HPDE6-E6E7 (cell line): ENCODE results near the gene GFY.

Experiments used
- DNase-seq: peaks from one replicate; pipeline ENCODE4 v3.0.0; 2011; ENCODE audit warnings: missing footprints; ENCODE audit errors: extremely low spot score

Gene GFY, protein sequence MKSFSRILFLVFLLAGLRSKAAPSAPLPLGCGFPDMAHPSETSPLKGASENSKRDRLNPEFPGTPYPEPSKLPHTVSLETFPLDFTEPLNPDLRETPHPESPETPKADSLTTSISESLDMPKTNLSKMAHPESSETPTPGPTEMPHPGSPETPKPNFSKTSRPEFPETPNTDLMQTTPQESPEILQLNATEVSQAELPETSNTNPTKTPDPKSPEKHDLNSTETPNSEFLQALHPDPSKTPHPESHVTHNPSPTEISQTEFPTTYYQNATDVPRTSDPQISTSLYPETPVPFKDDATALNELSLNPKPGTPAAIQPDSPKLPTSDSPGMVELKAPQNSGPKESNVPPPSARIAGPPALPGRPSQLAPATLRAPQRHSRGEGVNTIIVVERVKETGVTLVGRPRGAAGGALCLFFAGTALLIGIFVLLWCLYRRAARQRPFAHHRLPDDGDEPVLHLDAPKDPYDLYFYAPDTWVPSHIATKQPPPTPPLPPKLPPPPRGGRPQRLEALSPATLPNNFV

GRCh38 chr19:49425178-49425577 lies at the start of gene GFY:
GFY (plus strand) TSS chr19:49425388; CDS start chr19:49426431, 1,043 bp downstream.
- DNase-seq = no peak

GRCh38 chr19:49378512-49378911 lies 46.7 kb upstream of the GFY start:
- no peak for DNase-seq

- DNase-seq = no peak
Measured at GRCh38 chr19:49380391-49380790, 44.8 kb upstream of the GFY start.

DNA sequence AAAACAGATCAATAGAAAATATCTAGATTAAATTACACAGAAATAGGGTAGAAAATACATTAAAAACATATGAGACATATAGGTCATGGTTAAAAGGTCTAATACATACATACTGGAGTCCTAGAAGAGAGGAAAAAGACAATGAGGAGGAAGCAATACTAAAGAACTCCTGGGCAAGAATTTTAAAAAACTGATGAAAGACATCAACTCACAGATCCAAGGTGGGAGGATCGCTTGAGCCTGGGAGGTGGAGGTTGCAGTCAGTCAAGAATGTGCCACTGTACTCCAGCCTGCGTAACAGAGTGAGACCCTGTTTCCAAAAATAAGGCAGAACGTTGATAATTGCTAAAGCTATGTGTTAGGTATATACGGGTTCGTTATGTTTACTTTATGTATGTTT lies 42.5 kb upstream of the GFY start:
- DNase-seq = no peak

- DNase-seq = no peak
Measured at GRCh38 chr19:49383599-49383998, 41.6 kb upstream of the GFY start.

GRCh38 chr19:49387936-49388372 lies 37.2 kb upstream of the GFY start, which contains the start of gene KASH5:
KASH5 (plus strand) TSS chr19:49388249; CDS start chr19:49390884, 2,635 bp downstream.
- no peak for DNase-seq

DNA sequence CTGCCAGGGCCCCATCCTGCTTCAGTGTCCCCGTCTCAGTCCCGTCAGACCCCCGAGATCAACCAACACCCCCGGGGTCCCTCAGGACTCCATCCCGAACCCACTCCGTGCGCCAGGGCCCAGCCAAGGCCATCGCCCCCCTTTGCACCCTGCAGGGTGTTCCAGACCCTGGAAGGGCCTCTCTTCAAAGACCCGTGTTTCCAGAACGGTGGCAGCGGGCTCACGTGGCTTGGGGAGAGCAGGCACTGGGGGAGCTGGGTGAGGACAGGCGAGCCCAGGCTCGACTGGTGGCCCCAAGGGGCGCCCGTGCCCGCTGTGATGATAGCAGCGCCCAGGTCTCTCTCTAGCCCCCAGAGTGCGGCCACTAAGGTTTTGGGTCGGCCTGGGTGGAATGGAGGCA lies 35.8 kb upstream of the GFY start:
- DNase-seq = no peak

DNA sequence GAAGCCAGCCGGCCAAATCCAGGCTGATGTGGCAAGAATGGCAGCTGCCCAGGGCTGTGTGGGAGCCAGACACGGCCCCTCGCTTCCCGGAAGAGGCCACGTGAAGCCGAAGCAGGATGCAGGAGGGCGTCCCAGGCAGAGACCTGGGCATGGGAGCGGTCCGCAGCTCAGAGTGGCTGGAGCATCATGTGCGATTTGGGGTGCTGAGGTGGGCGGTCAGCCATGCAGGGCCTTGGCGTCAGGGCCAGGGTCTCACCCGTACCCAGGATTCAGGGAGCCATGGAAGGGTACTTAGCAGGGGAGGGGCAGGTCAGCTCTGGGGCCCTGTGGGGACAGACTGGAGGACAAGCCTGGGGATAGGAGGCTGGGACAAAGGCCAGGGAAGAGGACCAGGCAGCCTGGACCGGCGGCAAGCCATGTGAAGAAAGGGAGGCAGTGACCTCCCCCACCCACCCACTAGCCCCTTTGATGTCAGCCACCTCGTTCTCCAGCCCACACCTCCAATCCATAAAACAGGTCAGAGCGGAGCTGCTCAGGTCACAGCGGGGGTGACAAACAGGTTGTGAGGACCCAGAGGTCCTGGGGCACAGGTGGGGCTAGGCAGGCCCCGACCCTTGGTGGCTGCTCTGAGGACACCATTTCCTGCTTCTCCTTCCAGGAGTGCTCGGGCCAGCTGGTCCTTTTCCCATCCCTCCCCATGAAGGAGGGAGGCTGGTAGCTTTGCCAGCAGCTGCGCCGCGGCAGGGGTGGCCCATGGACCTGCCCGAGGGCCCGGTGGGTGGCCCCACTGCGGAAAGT lies 34.9 kb upstream of the GFY start:
- DNase-seq = no peak

- DNase-seq = no peak
Measured at GRCh38 chr19:49390929-49391359, 34.2 kb upstream of the GFY start.

DNA sequence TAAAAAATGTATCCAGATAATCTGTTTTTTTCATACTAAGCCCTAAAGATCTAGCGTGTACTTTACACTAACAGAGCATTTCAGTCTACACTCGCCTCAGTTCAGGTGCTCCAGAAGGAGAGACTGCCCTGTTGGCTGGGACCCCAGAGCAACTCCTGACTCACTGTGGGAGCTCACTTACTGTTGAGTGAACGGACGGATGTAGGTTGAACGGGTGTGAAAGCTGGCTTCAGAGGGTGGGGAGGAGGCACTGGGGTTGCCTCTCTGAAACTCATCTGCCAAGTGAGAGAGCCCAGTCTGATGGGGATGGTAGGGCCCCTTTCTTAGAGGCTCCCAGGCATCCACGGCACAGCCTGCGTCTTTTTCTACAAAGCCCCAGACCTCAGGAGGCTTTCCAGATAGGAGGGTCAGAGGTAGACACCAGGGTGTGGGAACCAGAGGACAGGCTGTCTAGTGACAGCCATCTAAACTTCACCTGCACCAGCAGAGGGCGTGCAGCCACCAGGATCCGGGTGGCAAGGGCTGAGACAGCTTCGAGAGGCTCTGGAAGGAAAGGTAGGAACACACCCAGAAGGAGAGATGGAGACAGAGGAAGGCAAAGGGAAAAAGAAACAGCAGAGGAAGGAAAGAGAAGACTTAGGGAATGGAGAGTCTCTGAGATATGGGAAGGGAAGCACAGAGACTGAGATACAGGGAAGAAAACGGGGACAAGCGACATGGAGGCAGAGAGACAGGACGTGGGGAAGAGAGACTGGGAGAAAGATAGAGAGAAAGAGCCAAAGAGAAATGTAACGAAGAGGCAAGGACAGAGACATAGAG lies 33.4 kb upstream of the GFY start:
- DNase-seq = peak; percentile 84

DNA sequence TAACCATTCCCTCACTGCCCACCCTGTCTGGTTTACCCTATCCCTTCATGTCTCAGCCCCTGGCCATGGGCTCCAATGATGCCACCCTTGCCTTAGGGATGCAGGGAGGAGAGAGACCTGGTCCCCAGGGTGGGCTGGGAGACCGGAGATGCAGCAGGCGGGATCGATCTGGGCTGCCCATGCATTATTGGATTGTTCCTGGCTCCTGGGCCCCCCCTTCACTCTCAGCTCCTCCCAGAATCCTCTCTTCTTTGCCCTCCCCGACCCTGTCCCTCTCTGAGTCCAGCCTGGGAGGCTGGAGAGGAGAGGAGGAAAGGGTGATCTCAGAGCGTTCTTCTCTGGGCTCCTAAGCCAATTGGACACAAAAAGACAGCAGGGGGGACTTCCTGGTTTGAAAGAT lies 31.3 kb upstream of the GFY start:
- DNase-seq = no peak

DNA sequence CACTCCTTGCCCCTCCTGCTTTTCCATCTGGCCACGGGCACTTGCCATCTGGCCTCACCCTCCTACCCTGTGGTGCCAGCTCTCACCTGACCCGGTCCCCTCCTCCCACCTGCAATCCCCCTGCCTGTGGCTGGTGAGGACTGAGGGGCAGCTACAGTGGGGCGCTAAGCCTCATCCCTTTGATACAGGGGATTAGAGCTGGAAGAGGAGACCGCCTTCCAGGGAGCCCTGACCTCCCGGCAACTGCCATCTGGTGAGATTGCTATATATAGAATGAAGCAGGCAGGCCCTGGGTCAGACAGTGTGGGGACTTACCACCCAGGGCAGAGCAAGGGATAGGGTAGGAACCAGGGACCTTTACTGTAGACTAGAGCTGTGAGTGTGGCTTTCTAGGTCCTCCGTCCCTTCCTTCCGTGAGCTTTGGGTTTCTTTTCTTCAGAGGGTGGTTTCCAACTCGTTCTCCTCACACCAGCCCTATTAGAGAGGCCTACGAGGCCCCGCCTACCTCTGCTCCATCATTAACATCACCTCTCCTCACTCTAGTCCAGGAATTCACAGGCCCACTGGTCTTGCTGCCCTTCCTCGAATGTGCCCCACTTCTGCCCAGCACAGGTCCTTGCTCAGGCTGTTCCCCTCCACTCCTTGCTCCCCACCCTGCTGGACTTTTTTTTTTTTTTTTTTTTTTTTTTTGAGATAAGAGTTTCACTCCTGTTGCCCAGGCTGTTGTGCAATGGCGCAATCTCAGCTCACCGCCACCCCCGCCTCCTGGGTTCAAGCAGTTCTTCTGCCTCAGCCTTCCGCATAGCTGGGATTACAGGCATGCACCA lies 29.4 kb upstream of the GFY start:
- DNase-seq = no peak

GRCh38 chr19:49396738-49397505 lies 28.3 kb upstream of the GFY start:
- no peak for DNase-seq

DNA sequence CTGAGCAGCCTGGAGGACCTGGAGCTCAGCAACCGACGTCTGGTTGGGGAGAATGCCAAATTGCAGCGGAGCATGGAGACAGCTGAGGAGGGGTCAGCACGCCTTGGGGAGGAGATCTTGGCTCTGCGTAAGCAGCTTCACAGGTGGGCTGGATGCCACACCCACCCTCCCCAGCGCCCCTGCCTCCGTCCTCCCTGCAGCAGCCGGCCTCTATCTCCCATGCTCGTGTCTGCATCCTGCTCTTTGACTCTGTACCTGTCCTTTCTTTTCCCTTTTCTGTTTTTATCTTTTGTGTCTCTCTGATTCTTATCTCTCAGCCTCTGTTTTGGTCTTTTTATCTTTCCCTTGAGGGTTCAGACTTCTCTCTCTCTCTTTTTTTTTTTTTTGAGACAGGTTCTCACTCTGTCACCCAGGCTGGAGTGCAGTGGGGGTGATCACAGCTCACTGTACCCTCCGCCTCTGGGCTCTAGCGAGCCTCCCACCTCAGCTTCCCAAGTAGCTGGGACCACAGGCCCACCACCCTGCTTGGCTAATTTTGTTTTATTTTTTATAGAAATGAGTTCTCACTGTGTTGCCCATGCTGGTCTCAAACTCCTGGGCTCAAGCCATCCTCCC lies 27.1 kb upstream of the GFY start:
- DNase-seq = no peak

DNA sequence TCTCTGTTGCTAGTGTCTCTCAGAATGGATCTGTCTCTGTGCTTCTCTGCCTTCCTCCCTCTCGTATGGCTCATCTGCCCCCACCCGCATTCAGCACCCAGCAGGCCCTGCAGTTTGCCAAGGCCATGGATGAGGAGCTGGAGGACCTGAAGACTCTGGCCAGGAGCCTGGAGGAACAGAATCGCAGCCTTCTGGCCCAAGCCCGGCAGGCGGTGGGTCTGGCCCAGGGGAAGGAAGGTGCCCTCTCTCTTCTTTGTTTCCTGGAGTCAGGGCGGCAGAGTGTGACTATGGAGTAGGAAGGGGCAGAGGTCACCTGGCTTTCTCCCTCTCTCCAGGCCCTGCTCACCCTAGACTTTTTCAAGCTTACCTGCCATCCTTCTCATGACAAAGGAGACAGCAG lies 26.3 kb upstream of the GFY start:
- DNase-seq = no peak

GRCh38 chr19:49400029-49400428 lies 25.2 kb upstream of the GFY start:
- no peak for DNase-seq

DNA sequence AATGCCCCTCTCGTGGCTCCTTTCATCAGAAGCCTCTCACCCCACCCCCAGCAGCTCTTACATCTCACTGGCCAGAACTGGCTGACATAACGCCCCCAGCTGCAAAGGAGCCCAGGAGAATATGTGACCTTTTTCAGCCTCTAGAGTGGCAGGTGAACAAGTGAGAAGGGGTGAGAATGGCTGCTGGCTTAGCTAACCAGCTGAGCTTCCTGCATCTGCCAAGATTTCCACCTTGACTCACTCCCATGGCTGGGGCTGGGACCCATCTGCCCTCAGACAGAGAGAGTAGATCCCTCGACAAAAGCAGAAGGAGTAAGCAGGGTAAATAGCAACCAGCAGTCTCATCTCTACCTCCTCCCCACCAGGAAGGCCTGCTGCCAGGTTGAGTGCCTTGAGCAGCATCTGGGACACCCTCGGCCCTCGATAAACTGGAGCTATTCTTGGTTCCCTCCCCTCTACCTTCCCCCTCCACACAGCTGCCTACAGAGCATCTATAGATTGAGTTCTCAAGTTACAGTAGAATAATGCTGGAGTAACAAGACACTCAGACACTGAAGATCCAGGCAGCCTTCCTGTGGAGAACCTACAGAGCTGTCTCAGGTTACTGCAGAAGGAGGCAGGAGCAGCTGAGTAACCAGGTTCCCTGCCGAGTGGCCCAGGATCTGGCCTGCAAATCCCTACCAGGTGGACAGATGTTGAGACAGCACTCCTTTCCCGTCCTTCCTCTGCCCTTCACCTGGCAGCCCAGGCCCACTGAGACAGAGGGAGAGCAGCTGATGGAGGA lies 21.6 kb upstream of the GFY start:
- no peak for DNase-seq

- DNase-seq = no peak
Measured at GRCh38 chr19:49407079-49407478, 18.1 kb upstream of the GFY start.

DNA sequence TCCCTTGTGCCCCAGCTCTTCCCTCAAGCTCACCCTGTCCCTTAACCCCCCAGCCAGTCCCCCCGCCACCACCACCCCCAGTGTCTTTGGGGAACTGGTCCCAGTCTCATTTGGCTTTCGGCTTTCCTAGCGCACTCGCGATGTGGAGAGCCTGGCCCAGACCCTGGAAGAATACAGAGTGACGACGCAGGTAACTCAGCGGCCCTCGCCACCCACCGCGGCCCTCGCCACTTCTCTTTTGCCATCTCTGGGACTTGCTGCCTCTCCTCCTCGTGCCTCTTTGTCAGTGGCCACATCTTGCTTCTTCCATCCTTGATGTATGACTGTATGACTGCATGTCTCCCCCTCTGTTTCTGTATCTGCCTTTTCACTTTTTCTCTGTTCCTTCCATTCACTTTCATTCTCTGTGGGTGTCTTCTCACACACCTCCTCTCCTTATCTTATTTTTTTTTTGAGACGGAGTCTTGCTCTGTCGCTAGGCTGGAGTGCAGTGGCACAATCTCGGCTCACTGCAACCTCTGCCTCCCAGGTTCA lies 17.6 kb upstream of the GFY start:
- DNase-seq = no peak
